ENCODE data around the gene SGIP1.

DNA sequence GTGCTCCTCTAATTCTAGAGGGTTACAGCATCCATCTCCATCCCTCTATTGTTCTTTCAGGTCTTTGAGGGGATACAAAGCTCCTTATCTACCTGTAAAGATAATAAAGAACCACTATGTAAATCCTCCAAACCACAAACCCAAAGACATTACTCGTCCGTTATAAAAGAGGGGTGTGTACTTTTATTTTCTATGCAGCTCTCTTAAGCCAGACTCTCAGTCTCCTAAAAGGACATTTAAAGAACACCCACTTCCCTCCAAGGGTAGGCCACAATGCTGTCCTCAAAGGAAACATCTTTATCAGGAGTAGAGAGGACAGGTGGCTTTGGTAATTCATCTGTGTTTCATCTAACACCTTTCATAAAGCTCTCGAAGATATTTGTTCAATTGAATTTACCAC lies 150.4 kb downstream of the SGIP1 start:
- TF ChIP-seq, protein P1, sequence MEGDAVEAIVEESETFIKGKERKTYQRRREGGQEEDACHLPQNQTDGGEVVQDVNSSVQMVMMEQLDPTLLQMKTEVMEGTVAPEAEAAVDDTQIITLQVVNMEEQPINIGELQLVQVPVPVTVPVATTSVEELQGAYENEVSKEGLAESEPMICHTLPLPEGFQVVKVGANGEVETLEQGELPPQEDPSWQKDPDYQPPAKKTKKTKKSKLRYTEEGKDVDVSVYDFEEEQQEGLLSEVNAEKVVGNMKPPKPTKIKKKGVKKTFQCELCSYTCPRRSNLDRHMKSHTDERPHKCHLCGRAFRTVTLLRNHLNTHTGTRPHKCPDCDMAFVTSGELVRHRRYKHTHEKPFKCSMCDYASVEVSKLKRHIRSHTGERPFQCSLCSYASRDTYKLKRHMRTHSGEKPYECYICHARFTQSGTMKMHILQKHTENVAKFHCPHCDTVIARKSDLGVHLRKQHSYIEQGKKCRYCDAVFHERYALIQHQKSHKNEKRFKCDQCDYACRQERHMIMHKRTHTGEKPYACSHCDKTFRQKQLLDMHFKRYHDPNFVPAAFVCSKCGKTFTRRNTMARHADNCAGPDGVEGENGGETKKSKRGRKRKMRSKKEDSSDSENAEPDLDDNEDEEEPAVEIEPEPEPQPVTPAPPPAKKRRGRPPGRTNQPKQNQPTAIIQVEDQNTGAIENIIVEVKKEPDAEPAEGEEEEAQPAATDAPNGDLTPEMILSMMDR (IDR thresholded peaks at IDR 0.05; ENCODE audit: low read depth, low read length, poor library complexity, severe bottlenecking): no peak
- TF ChIP-seq EZH2phosphoT487 (IDR thresholded peaks at IDR 0.05; ENCODE audit: borderline replicate concordance, low read length): no peak

All from DOHH2 (cell line).